ENCODE results near the gene ENTPD6.

DNA sequence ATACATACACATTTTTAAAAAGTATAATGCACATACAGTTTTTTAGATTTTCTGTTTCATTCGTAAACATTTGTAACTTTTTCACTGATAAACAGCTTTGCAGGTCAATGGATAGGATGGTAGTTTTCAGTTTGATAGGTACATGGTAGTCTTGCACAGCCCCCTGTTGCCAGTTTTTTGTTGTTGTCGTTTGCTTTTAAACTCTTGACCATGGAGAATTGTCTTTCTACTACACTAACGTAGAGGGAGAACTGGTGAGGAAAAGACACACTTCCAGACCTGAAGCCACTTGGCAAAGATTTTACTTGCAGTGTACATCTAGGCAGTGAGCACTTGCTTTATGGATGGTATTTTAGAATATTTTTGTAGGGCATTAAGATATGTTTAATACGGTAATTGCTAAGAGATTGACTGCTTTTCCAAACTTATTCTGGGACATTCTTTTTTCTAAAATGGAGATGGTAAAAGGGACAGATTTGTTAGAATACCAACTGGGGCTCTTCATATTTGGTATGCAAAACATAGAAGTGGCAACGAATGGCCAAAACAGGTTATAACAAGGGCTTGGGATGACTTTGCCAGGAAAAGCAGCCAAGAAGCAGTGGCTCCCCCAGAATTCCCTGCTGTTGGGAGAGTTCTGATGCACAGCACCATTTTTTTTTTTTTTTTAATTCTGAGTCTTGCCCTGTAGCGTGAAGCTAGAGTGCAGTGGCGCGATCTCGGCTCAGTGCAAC, 53.9 kb downstream of the ENTPD6 start:
- no peak for TF ChIP-seq CEBPB (IDR thresholded peaks at IDR 0.05)
- no peak for TF ChIP-seq TEAD4 (IDR thresholded peaks at IDR 0.05)
- TF ChIP-seq, protein P1, sequence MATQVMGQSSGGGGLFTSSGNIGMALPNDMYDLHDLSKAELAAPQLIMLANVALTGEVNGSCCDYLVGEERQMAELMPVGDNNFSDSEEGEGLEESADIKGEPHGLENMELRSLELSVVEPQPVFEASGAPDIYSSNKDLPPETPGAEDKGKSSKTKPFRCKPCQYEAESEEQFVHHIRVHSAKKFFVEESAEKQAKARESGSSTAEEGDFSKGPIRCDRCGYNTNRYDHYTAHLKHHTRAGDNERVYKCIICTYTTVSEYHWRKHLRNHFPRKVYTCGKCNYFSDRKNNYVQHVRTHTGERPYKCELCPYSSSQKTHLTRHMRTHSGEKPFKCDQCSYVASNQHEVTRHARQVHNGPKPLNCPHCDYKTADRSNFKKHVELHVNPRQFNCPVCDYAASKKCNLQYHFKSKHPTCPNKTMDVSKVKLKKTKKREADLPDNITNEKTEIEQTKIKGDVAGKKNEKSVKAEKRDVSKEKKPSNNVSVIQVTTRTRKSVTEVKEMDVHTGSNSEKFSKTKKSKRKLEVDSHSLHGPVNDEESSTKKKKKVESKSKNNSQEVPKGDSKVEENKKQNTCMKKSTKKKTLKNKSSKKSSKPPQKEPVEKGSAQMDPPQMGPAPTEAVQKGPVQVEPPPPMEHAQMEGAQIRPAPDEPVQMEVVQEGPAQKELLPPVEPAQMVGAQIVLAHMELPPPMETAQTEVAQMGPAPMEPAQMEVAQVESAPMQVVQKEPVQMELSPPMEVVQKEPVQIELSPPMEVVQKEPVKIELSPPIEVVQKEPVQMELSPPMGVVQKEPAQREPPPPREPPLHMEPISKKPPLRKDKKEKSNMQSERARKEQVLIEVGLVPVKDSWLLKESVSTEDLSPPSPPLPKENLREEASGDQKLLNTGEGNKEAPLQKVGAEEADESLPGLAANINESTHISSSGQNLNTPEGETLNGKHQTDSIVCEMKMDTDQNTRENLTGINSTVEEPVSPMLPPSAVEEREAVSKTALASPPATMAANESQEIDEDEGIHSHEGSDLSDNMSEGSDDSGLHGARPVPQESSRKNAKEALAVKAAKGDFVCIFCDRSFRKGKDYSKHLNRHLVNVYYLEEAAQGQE (IDR thresholded peaks at IDR 0.05; ENCODE audit: low read depth) = no peak
- TF ChIP-seq CREB1 (IDR thresholded peaks at IDR 0.05; ENCODE audit: low read depth) = no peak
- no peak for TF ChIP-seq EGR1 (IDR thresholded peaks at IDR 0.05)
- no peak for TF ChIP-seq EP300 (IDR thresholded peaks at IDR 0.05; ENCODE audit: borderline replicate concordance)
- TF ChIP-seq, protein P2, sequence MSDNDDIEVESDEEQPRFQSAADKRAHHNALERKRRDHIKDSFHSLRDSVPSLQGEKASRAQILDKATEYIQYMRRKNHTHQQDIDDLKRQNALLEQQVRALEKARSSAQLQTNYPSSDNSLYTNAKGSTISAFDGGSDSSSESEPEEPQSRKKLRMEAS (IDR thresholded peaks at IDR 0.05) = no peak
